Stimulated activated CD4-positive, alpha-beta T cell treated with anti-CD3 and anti-CD28 coated beads, Interleukin-15, amount 100 ng/mL, for 48 hours (primary cell): ENCODE results near the gene OR2D3.
"Not testable (repeated sequence)": the region's sequence is repeated elsewhere in the genome, so short reads cannot be mapped to it uniquely, and the experiment has no call there.

Source experiments
- DNase-seq, 2 donors: peaks; one replicate each; pipeline ENCODE4 v3.0.0-alpha.2; 2020; ENCODE audit warnings: low read depth in 2 of 2

Gene OR2D3

GRCh38 chr11:6920702-6921101 is at the start of gene OR2D3:
Gene OR2D3, plus strand, starts transcription at chr11:6921002. Its CDS starts 0 bp downstream, at chr11:6921002.
- DNase-seq: no peak

GRCh38 chr11:6871278-6871677 is 49.5 kb upstream of the OR2D3 start:
- no peak for DNase-seq

GRCh38 chr11:6875761-6876160 is 45.0 kb upstream of the OR2D3 start:
- DNase-seq: no peak

- DNase-seq: no peak
These were observed 44.5 kb upstream of the OR2D3 start, which contains the start of gene OR10A4 for GRCh38 chr11:6876325-6876724. Gene OR10A4, plus strand, starts transcription at chr11:6876625. Its CDS starts 23 bp downstream, at chr11:6876648.

GRCh38 chr11:6876914-6877313 is 43.9 kb upstream of the OR2D3 start:
- no peak for DNase-seq

GRCh38 chr11:6882751-6883150 is 38.1 kb upstream of the OR2D3 start:
- no peak for DNase-seq

- DNase-seq: not testable (repeated sequence)
These were observed 33.1 kb upstream of the OR2D3 start for GRCh38 chr11:6887711-6888110.

- no peak for DNase-seq
These were observed 32.0 kb upstream of the OR2D3 start for GRCh38 chr11:6888830-6889229.

GRCh38 chr11:6889835-6890234 is 31.0 kb upstream of the OR2D3 start:
- no peak for DNase-seq

- no peak for DNase-seq
These were observed 28.4 kb upstream of the OR2D3 start, which contains the start of gene OR2D2 for GRCh38 chr11:6892400-6892799. Gene OR2D2, minus strand, starts transcription at chr11:6892500. Its CDS starts 0 bp downstream, at chr11:6892500.

- DNase-seq: no peak
These were observed 26.7 kb upstream of the OR2D3 start for GRCh38 chr11:6894097-6894496.

GRCh38 chr11:6895010-6895409 is 25.8 kb upstream of the OR2D3 start:
- no peak for DNase-seq

GRCh38 chr11:6898911-6899310 is 21.9 kb upstream of the OR2D3 start:
- no peak for DNase-seq

- no peak for DNase-seq
These were observed 20.3 kb upstream of the OR2D3 start for GRCh38 chr11:6900327-6900999.

GRCh38 chr11:6904804-6905203 is 16.0 kb upstream of the OR2D3 start:
- not testable (repeated sequence) for DNase-seq

- no peak for DNase-seq
These were observed 9.4 kb upstream of the OR2D3 start for GRCh38 chr11:6911378-6911777.

- no peak for DNase-seq
These were observed 8.9 kb upstream of the OR2D3 start for GRCh38 chr11:6911948-6912347.

- no peak for DNase-seq
These were observed 1.1 kb upstream of the OR2D3 start for GRCh38 chr11:6919698-6920097.

- DNase-seq: no peak
These were observed 4.3 kb downstream of the OR2D3 start for GRCh38 chr11:6925007-6925577.

- no peak for DNase-seq
These were observed 4.9 kb downstream of the OR2D3 start for GRCh38 chr11:6925636-6926207.

- DNase-seq: peak; percentile 16 to 36
These were observed 5.6 kb downstream of the OR2D3 start, which contains the start of gene ZNF215 for GRCh38 chr11:6926208-6927029. Gene ZNF215, plus strand, starts transcription at chr11:6926426. Its CDS starts 5,847 bp downstream, at chr11:6932273.

GRCh38 chr11:6927030-6927617 is 6.3 kb downstream of the OR2D3 start:
- no peak for DNase-seq
